Cardiac fibroblast (primary cell): ENCODE results near the gene SERP2.

Source experiments
- DNase-seq, 2 donors: peaks; one replicate each; pipeline versions ENCODE4 v3.0.0 to v3.0.0-alpha.2; 2010; ENCODE audit warnings: low read depth in 2 of 2
- H3K4me3 ChIP-seq, 2 donors: replicated peaks in 1 of 2; 1 replicate in 1 of 2; 2 replicates in 1 of 2; pipeline ENCODE4 v1.5.1; 2011; ENCODE audit warnings: low read depth in 2 of 2, low read length in 2 of 2, mild to moderate bottlenecking in 2 of 2, moderate library complexity in 1 of 2
- TF ChIP-seq, protein P1 (sequence below): IDR thresholded peaks from one replicate; pipeline ENCODE4 v1.5.1; 2011; ENCODE audit warnings: low read depth, mild to moderate bottlenecking, low read length, inconsistent platforms

SERP2 gene

DNA sequence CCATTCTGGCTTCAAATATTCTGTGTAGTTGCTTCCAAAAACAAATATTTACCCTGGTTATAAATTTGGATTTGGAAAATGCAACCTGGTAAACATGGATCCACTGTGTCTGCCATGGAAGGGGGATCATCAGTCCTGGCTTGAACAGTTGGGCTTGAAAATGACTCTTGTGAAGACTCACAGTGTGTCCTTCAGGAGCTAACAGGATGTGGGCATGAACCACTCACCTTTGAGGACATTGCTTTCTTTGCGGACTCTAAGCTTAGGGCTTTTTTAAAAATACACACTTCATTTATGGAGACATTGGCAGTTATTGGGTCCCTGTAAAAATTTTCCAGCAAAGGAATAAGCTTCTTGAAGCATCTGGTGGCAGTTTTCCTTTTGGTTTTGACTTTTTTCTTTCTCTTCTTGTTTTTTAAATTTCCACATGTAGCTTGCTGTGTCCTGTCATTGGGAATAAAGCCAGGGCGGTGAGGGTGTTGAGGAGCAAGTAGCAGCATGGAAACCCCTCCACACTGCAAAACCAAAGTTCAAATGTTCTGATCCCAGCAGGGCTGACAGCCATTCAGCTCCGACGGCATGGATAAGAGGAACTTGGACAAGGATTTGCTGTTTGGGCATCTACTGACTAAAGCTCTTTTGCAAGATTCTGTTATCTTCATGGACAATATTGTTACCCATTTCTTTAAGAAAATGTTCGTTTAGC, 39.5 kb upstream of the SERP2 start:
- H3K4me3 ChIP-seq, result no peak overlapping the region
- DNase-seq, result peak in 1 of 2 donors; percentile 18
- TF ChIP-seq, protein P1, sequence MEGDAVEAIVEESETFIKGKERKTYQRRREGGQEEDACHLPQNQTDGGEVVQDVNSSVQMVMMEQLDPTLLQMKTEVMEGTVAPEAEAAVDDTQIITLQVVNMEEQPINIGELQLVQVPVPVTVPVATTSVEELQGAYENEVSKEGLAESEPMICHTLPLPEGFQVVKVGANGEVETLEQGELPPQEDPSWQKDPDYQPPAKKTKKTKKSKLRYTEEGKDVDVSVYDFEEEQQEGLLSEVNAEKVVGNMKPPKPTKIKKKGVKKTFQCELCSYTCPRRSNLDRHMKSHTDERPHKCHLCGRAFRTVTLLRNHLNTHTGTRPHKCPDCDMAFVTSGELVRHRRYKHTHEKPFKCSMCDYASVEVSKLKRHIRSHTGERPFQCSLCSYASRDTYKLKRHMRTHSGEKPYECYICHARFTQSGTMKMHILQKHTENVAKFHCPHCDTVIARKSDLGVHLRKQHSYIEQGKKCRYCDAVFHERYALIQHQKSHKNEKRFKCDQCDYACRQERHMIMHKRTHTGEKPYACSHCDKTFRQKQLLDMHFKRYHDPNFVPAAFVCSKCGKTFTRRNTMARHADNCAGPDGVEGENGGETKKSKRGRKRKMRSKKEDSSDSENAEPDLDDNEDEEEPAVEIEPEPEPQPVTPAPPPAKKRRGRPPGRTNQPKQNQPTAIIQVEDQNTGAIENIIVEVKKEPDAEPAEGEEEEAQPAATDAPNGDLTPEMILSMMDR, result no peak

DNA sequence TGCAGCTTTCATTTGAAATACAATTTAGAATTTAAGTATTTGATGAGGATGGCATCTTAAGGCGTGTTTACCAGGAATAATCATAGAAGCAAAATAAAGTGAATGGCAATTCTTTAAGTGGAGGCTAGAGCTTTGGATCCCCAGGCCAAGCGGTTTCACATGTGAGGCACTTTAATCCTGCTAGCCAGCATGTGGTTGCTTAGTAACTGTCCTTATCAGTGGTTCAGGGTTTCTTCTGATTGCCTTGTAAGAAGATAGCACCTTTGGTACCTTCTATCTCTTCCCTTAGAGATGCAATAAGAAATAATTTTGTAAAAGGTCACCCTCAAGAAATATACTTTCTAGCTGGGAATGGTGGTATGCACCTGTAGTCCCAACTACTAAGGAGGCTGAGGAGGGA, 38.9 kb upstream of the SERP2 start:
- TF ChIP-seq, protein P1, result no peak
- no peak overlapping the region for H3K4me3 ChIP-seq
- DNase-seq, result no peak

DNA sequence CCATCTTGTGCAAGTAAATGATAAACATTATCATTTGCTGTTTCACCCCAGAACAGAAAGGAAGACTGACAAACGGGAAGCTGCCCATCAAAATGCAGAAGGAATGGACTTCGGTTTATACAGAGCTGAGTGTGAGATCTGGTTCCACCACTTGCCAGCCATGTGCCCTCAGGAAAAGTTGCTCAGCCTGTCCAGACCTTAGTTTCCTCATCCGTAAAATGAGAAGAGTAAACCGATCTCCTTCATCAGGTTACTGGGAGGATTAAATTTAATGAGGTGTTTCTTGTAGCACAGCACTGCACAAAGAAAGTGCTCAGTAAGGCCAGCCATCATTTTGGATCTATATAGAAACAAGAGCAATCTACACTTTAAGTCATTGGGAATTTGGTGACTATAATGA, 36.7 kb upstream of the SERP2 start:
- no peak overlapping the region for H3K4me3 ChIP-seq
- no peak for DNase-seq
- TF ChIP-seq, protein P1, result no peak

DNA sequence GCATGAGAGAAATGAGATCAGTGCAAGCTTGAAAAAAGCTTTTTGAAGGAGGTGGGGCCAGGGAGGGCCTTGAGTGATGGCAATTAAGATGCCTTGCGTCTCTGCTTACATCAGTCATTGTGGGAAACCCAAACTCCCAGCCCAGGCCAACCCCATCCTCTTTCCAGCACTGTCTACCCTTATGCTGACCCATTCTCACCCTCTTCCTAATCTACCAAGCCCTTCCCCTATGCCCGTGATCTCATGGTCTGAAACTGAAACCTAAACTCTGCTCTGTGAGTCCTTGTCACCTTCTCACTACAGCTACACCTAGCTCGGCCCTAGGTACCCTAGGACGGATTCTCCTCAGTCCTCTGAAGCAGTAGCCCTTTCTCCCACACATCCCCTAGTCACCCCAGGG, 36.0 kb upstream of the SERP2 start:
- TF ChIP-seq, protein P1, result no peak

DNA sequence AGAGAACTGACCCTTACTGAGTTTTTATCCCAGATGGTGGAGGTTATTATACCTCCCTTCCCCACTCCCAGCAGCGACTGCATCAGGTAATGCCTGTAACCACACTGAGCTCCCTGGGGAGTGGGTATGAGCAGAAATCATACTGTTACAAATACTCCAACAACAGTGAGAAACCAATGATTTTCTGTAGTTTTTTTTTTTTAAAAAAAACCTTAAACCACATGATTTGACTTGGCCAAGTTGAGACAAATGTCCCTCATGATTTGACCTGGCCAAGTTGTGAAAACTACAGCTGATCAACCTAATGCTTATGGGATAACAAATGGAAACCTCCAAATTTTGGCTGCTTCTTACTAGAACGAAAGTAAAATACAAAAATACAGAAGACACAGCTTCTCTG, 33.1 kb upstream of the SERP2 start:
- DNase-seq, result no peak
- H3K4me3 ChIP-seq, result no peak overlapping the region
- TF ChIP-seq, protein P1, result no peak

More for the DNA sequence above, 36.0 kb upstream of the SERP2 start:
- no peak overlapping the region for H3K4me3 ChIP-seq
- DNase-seq, result no peak

DNA sequence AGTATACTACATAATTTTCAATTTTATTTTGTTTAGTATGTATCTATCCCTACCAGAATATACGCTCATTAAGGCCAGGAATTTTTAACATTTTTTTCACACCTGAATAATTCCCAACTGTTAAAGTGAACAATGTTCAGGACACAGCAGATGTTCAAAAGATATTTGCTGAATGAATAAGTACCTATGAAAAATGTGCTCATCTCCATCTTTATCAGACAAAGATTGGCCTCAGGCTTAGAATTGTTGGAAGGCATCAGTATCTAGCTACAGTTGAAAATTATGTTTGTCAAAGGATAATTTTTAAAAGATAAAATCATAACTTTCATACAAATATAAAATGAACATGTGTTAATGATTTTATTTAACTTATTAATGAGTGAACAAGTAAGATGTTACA, 30.9 kb upstream of the SERP2 start:
- TF ChIP-seq, protein P1, result no peak
- DNase-seq, result no peak
- H3K4me3 ChIP-seq, result no peak overlapping the region

DNA sequence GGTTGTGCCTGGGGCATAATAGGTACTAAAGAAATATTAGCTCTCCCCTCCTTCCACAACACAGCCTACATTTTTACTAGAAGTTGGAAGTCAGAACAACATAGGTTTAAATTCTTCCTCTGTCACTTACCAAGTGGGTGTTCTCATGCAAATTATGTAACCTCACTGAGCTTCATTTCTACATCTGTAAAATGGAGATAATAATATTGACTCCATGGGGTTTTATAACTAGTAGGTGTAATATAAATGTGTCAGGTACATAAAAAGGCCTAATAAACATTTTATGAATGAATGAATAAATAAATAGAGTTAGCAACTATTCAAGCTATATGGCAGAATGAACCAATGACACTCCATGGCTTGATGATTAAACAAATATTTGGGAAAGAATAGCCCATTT, 27.1 kb upstream of the SERP2 start:
- no peak for DNase-seq
- no peak overlapping the region for H3K4me3 ChIP-seq
- TF ChIP-seq, protein P1, result no peak
